ENCODE measurements around the gene ZBTB7C. TPM values are rescaled to one million over a fixed set of nuclear protein-coding genes. Genes with fewer than 3 reads are reported as not detected.
A peak's percentile ranks its signal among the peaks of the same experiment; 100 is the strongest.

ZBTB7C gene
- total RNA-seq, 1 donor from 2014 or later: 0.56 TPM

GRCh38 chr18:48310999-48311398 lies 98.2 kb downstream of the ZBTB7C start:
- H3K36me3 Mint-ChIP-seq (ENCODE audit: low read depth): no peaks in the 10 kb centered on the region
- H3K27me3 Mint-ChIP-seq: peaks cover 19% of the 10 kb centered on the region
- H3K4me1 Mint-ChIP-seq: no peaks in the 10 kb centered on the region
- H3K9me3 Mint-ChIP-seq: no peaks in the 10 kb centered on the region
- intact Hi-C loops (cut with micrococcal nuclease): no loop called here
- H3K27ac Mint-ChIP-seq: no peak overlapping the region
- DNase-seq: no peak
- H3K4me3 Mint-ChIP-seq: no peak overlapping the region

GRCh38 chr18:48310353-48310752 lies 98.8 kb downstream of the ZBTB7C start:
- H3K9me3 Mint-ChIP-seq: no peaks in the 10 kb centered on the region
- H3K4me3 Mint-ChIP-seq: no peak overlapping the region
- intact Hi-C loops (cut with micrococcal nuclease): no loop called here
- no peaks in the 10 kb centered on the region for H3K4me1 Mint-ChIP-seq
- H3K27ac Mint-ChIP-seq: no peak overlapping the region
- peaks cover 19% of the 10 kb centered on the region for H3K27me3 Mint-ChIP-seq
- no peaks in the 10 kb centered on the region for H3K36me3 Mint-ChIP-seq (ENCODE audit: low read depth)
- no peak for DNase-seq

- no peaks in the 10 kb centered on the region for H3K4me1 Mint-ChIP-seq
- no peaks in the 10 kb centered on the region for H3K36me3 Mint-ChIP-seq (ENCODE audit: low read depth)
- H3K4me3 Mint-ChIP-seq: no peak overlapping the region
- H3K9me3 Mint-ChIP-seq: no peaks in the 10 kb centered on the region
- H3K27me3 Mint-ChIP-seq: peaks cover 14% of the 10 kb centered on the region
- intact Hi-C loops (cut with micrococcal nuclease): no loop called here
- H3K27ac Mint-ChIP-seq: no peak overlapping the region
- no peak for DNase-seq
These were observed 100.2 kb downstream of the ZBTB7C start for GRCh38 chr18:48308755-48309575.

- no peak overlapping the region for H3K27ac Mint-ChIP-seq
- intact Hi-C loops (cut with micrococcal nuclease): no loop called here
- H3K36me3 Mint-ChIP-seq (ENCODE audit: low read depth): no peaks in the 10 kb centered on the region
- no peak for DNase-seq
- H3K27me3 Mint-ChIP-seq: peaks cover 14% of the 10 kb centered on the region
- H3K9me3 Mint-ChIP-seq: no peaks in the 10 kb centered on the region
- H3K4me3 Mint-ChIP-seq: no peak overlapping the region
- H3K4me1 Mint-ChIP-seq: no peaks in the 10 kb centered on the region
These were observed 101.1 kb downstream of the ZBTB7C start for GRCh38 chr18:48308027-48308635.

GRCh38 chr18:48306838-48307237 lies 102.3 kb downstream of the ZBTB7C start:
- no peaks in the 10 kb centered on the region for H3K9me3 Mint-ChIP-seq
- no peak for DNase-seq
- peaks cover 14% of the 10 kb centered on the region for H3K27me3 Mint-ChIP-seq
- intact Hi-C loops (cut with micrococcal nuclease): no loop called here
- H3K4me1 Mint-ChIP-seq: no peaks in the 10 kb centered on the region
- no peak overlapping the region for H3K27ac Mint-ChIP-seq
- no peak overlapping the region for H3K4me3 Mint-ChIP-seq
- no peaks in the 10 kb centered on the region for H3K36me3 Mint-ChIP-seq (ENCODE audit: low read depth)

- peaks cover 9% of the 10 kb centered on the region for H3K27me3 Mint-ChIP-seq
- H3K4me1 Mint-ChIP-seq: peaks cover 9% of the 10 kb centered on the region
- H3K36me3 Mint-ChIP-seq (ENCODE audit: low read depth): no peaks in the 10 kb centered on the region
- intact Hi-C loops (cut with micrococcal nuclease): no loop called here
- DNase-seq: no peak
- no peaks in the 10 kb centered on the region for H3K9me3 Mint-ChIP-seq
- no peak overlapping the region for H3K4me3 Mint-ChIP-seq
- H3K27ac Mint-ChIP-seq: no peak overlapping the region
These were observed 104.1 kb downstream of the ZBTB7C start for GRCh38 chr18:48304906-48305693.

GRCh38 chr18:48303883-48304282 lies 105.3 kb downstream of the ZBTB7C start:
- intact Hi-C loops (cut with micrococcal nuclease): no loop called here
- no peak for DNase-seq
- no peaks in the 10 kb centered on the region for H3K9me3 Mint-ChIP-seq
- no peak overlapping the region for H3K27ac Mint-ChIP-seq
- peaks cover 15% of the 10 kb centered on the region for H3K4me1 Mint-ChIP-seq
- H3K36me3 Mint-ChIP-seq (ENCODE audit: low read depth): no peaks in the 10 kb centered on the region
- H3K27me3 Mint-ChIP-seq: peaks cover 9% of the 10 kb centered on the region
- H3K4me3 Mint-ChIP-seq: no peak overlapping the region

- Mint-ChIP-seq H3K4me1 (peaks cover 15% of the 10 kb centered on the region), H3K9me3 (no peaks in the 10 kb centered on the region), H3K36me3 (ENCODE audit: low read depth) (no peaks in the 10 kb centered on the region), H3K27ac (no peak overlapping the region), H3K4me3 (no peak overlapping the region), H3K27me3 (peaks cover 3% of the 10 kb centered on the region)
- intact Hi-C loops (cut with micrococcal nuclease): no loop called here
- DNase-seq: no peak
These were observed 106.4 kb downstream of the ZBTB7C start for GRCh38 chr18:48302736-48303135.

- Mint-ChIP-seq H3K9me3 (no peaks in the 10 kb centered on the region), H3K27ac (peak overlapping the region; percentile 39), H3K36me3 (ENCODE audit: low read depth) (no peaks in the 10 kb centered on the region), H3K4me1 (peaks cover 15% of the 10 kb centered on the region), H3K4me3 (peak overlapping the region; percentile 22), H3K27me3 (no peaks in the 10 kb centered on the region)
- intact Hi-C loops (cut with micrococcal nuclease): no loop called here
- DNase-seq: peak; percentile 82
These were observed 108.7 kb downstream of the ZBTB7C start for GRCh38 chr18:48300463-48300961.

- H3K4me3 Mint-ChIP-seq: no peak overlapping the region
- no peak for DNase-seq
- H3K27me3 Mint-ChIP-seq: no peaks in the 10 kb centered on the region
- intact Hi-C loops (cut with micrococcal nuclease): no loop called here
- no peaks in the 10 kb centered on the region for H3K36me3 Mint-ChIP-seq (ENCODE audit: low read depth)
- H3K9me3 Mint-ChIP-seq: no peaks in the 10 kb centered on the region
- H3K4me1 Mint-ChIP-seq: peaks cover 15% of the 10 kb centered on the region
- no peak overlapping the region for H3K27ac Mint-ChIP-seq
These were observed 112.0 kb downstream of the ZBTB7C start for GRCh38 chr18:48297139-48297538.

GRCh38 chr18:48296581-48296980 lies 112.6 kb downstream of the ZBTB7C start:
- no peaks in the 10 kb centered on the region for H3K36me3 Mint-ChIP-seq (ENCODE audit: low read depth)
- intact Hi-C loops (cut with micrococcal nuclease): no loop called here
- H3K27ac Mint-ChIP-seq: no peak overlapping the region
- peaks cover 15% of the 10 kb centered on the region for H3K4me1 Mint-ChIP-seq
- no peak for DNase-seq
- no peaks in the 10 kb centered on the region for H3K27me3 Mint-ChIP-seq
- no peak overlapping the region for H3K4me3 Mint-ChIP-seq
- no peaks in the 10 kb centered on the region for H3K9me3 Mint-ChIP-seq

GRCh38 chr18:48295586-48296311 lies 113.4 kb downstream of the ZBTB7C start:
- Mint-ChIP-seq H3K4me3 (no peak overlapping the region), H3K36me3 (ENCODE audit: low read depth) (no peaks in the 10 kb centered on the region), H3K27me3 (no peaks in the 10 kb centered on the region), H3K9me3 (no peaks in the 10 kb centered on the region), H3K4me1 (peaks cover 12% of the 10 kb centered on the region), H3K27ac (no peak overlapping the region)
- intact Hi-C loops (cut with micrococcal nuclease): no loop called here
- DNase-seq: no peak

- H3K36me3 Mint-ChIP-seq (ENCODE audit: low read depth): no peaks in the 10 kb centered on the region
- no peak for DNase-seq
- H3K27ac Mint-ChIP-seq: no peak overlapping the region
These were observed 114.1 kb downstream of the ZBTB7C start for GRCh38 chr18:48294899-48295585.

More at GRCh38 chr18:48294899-48295585, 114.1 kb downstream of the ZBTB7C start:
- intact Hi-C loops (cut with micrococcal nuclease): no loop called here
- no peaks in the 10 kb centered on the region for H3K9me3 Mint-ChIP-seq
- no peak overlapping the region for H3K4me3 Mint-ChIP-seq
- peaks cover 5% of the 10 kb centered on the region for H3K4me1 Mint-ChIP-seq
- no peaks in the 10 kb centered on the region for H3K27me3 Mint-ChIP-seq

All from activated CD4-positive, alpha-beta T cell treated with anti-CD3 and anti-CD28 coated beads, Interleukin-2, amount 10 ng/mL, durations not matched to agents 24 days and 14 days (primary cell).